ENCODE results near the gene PLPP2. TPM values are rescaled to one million over a fixed set of nuclear protein-coding genes. Genes with fewer than 3 reads are reported as not detected.

PLPP2 gene
- total RNA-seq, 1 donor from 2014 or later: 5.7 TPM

- no peak for ATAC-seq
- intact Hi-C loops (cut with DNase I): no loop called here
- Histone ChIP-seq H3K27me3 (no peaks in the 10 kb centered on the region), H3K4me3 (no peak overlapping the region), H3K9me3 (no peaks in the 10 kb centered on the region), H3K4me1 (no peaks in the 10 kb centered on the region), H3K27ac (no peak overlapping the region), H3K36me3 (peaks cover 44% of the 10 kb centered on the region)
- no peak for DNase-seq
- no peak for TF ChIP-seq CTCF (IDR thresholded peaks at IDR 0.05)
Measured at GRCh38 chr19:305240-306150, 14.3 kb upstream of the PLPP2 start.

- Histone ChIP-seq H3K9me3 (no peaks in the 10 kb centered on the region), H3K4me3 (no peak overlapping the region), H3K4me1 (peaks cover 24% of the 10 kb centered on the region), H3K27ac (no peak overlapping the region), H3K36me3 (no peaks in the 10 kb centered on the region), H3K27me3 (peaks cover 34% of the 10 kb centered on the region)
- DNase-seq (peak; percentile 83), ATAC-seq (peak; percentile 93)
- intact Hi-C loops (cut with DNase I): no loop called here
- TF ChIP-seq CTCF (IDR thresholded peaks at IDR 0.05): no peak
Measured at GRCh38 chr19:296476-297225, 5.4 kb upstream of the PLPP2 start.

DNA sequence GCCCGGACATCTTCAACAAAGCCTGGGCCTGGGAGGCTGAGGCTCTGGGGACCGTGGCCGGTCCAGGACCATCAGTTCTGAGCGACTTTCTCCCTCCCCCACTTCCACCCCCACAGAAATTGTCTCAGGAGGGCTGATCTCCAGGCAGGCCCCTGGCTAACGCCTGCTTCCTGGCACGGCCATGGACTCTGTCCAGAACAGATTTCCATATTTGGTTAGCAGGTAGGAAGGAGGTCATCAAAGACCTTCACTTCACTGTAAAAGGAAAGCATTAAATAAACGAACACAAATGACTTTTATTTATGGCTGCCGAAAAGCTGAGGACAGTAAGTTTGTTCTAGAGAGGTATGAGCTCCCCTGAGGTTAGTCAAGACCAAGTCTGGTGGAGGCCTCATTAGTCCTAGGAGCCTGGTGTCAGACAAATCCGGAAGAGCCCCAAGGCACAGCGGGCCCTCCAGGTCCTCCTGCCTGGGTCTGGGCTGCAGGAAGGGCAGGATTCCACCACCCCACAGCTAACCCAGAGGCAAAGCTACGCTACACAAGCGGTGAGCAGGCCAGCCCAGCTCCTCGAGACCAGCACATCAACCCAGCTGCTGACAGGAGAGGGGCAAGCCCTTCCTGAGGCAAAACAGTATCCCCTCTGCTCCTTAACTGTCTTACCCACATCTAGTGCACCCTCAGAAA is 4.6 kb upstream of the PLPP2 start:
- TF ChIP-seq CTCF (IDR thresholded peaks at IDR 0.05): no peak
- no peaks in the 10 kb centered on the region for H3K9me3 ChIP-seq
- H3K4me1 ChIP-seq: peaks cover 27% of the 10 kb centered on the region
- peaks cover 38% of the 10 kb centered on the region for H3K27me3 ChIP-seq
- H3K4me3 ChIP-seq: no peak overlapping the region
- DNase-seq (no peak), ATAC-seq (no peak)
- H3K36me3 ChIP-seq: no peaks in the 10 kb centered on the region
- H3K27ac ChIP-seq: peak overlapping the region; percentile 2
- intact Hi-C loops (cut with DNase I): no loop called here

- Histone ChIP-seq H3K4me1 (peaks cover 33% of the 10 kb centered on the region), H3K36me3 (no peaks in the 10 kb centered on the region), H3K27me3 (peaks cover 45% of the 10 kb centered on the region), H3K27ac (no peak overlapping the region), H3K4me3 (no peak overlapping the region), H3K9me3 (no peaks in the 10 kb centered on the region)
- TF ChIP-seq CTCF (IDR thresholded peaks at IDR 0.05): peak; percentile 74
- DNase-seq (peak; percentile 77), ATAC-seq (peak; percentile 68)
- intact Hi-C loops (cut with DNase I): no loop called here
Measured at GRCh38 chr19:294946-295686, 3.9 kb upstream of the PLPP2 start.

DNA sequence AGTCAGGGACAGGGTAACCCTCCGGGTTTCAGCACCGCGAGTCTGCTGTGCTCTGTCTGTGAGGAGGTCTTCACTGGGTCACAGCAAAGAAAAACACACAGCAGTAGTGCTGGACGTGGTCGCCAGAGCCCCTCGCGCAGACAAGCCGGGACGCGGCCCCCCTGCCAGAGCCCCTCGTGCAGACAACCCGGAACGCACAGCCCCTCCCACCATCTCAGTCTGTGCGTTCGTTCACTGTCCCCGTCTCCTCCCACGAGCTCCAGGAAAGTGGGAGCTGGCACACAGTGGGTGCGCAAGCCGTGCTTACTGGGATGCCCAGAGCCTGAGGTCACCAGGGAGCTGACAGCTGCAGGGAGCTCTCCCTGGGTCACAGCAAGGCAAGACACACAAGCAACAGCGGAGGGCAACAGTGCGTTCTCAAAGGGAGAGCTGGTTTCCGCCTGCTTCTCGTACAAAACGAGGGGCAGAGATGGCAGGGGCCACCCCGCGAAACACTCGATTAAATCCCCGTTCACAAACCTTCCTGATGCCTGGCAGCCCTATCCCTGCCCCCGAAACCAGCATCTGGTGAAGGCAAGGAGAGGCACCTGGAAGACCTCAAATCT is 3.2 kb upstream of the PLPP2 start:
- ATAC-seq (no peak), DNase-seq (peak; percentile 63)
- TF ChIP-seq CTCF (IDR thresholded peaks at IDR 0.05): no peak
- Histone ChIP-seq H3K27ac (no peak overlapping the region), H3K27me3 (peaks cover 45% of the 10 kb centered on the region), H3K36me3 (no peaks in the 10 kb centered on the region), H3K4me3 (no peak overlapping the region), H3K9me3 (no peaks in the 10 kb centered on the region), H3K4me1 (peaks cover 34% of the 10 kb centered on the region)
- intact Hi-C loops (cut with DNase I): no loop called here

Measured in upper lobe of right lung (tissue), 1 donor.